HL-60/S4 (cell line): Measurements from ENCODE around the gene PDE10A.
"Not testable (repeated sequence)": the region's sequence is repeated elsewhere in the genome, so short reads cannot be mapped to it uniquely, and the experiment has no call there.

ENCODE experiments used
- in situ Hi-C: fragments of 300-500 bp; cut with MboI; formaldehyde crosslinking; loops from 2 replicates; pipeline ENCODE4 v1.14.3; 2022; ENCODE audit warnings: low sequenced_read_pairs

The PDE10A gene

GRCh38 chr6:165558097-165558496 is 104.9 kb downstream of the PDE10A start:
- in situ Hi-C loops = not testable (repeated sequence)

- in situ Hi-C loops = no loop called here
Observed at GRCh38 chr6:165557674-165558073, 105.4 kb downstream of the PDE10A start.

DNA sequence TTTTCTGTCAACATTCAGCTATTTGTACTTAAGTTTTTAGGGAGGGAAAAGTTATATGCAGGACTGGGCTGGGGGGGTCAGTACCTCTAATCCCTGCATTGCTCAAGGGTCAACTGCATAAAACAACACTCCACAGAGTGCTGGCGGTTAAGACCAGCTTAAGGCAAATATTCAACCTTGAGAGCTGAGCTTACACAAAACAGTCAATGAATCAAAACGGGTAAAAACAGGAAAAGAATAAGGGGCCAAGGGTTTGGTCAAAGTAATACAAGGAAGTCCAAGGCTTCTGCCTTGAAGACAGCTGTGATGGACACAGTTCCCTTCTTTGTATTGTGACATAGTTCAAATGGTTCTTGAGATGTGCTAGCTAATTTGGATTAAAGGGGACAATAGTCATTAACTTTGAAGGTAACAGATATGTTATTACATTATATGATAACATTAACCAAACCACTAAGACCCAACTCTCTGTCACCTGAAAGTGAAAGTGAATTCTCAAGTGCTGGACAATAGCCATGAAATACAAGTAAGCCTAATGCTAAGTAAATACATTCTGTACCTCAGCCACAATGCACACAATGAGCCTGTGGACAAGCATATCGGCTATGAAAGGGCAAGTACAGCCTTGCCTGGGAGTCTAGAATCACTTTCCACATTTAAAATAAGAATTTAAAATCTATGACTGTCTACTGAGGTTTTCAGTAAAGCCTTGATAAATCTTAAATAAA is 106.8 kb downstream of the PDE10A start:
- in situ Hi-C loops = no loop called here

DNA sequence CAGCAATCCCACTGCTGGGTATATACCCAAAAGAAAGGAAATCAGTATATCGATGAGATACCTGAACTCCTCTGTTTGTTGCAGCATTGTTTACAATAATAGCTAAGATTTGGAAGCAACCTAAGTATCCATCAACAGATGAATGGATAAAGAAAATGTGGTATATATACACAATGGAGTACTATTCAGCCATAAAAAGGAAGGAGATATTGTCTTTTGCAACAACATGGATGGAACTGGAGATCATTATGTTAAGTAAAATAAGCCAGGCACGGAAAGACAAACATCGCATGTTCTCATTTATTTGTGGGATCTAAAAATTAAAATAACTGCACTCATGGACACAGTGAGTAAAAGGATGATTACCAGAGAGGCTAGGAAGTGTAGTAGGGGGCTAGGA is 108.4 kb downstream of the PDE10A start:
- in situ Hi-C loops = not testable (repeated sequence)

DNA sequence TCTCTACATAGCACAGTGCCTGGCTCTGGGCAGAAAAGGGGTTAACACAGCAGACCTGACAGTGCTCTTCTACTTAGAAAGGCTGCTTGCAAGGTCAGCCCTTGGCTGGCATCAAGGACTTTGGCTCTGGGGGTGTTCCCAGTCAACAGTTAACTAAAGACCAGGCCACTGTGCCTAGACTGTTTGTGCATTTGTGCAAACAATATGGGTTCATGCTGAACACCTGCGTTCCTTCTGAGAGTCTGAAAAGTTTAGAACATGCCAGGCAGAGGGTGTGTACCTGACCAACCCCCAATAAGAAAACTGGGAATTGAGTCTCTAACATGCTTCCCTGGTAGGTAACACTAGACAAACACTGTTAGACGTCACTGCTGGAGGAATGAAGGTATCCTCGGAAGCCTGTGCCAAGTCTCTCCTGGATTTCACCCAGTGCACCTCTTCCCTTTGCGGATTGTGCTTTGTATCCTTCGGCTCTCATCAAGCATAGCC is 110.7 kb downstream of the PDE10A start:
- in situ Hi-C loops = no loop called here

- in situ Hi-C loops = no loop called here
Observed at GRCh38 chr6:165551828-165552227, 111.2 kb downstream of the PDE10A start.

DNA sequence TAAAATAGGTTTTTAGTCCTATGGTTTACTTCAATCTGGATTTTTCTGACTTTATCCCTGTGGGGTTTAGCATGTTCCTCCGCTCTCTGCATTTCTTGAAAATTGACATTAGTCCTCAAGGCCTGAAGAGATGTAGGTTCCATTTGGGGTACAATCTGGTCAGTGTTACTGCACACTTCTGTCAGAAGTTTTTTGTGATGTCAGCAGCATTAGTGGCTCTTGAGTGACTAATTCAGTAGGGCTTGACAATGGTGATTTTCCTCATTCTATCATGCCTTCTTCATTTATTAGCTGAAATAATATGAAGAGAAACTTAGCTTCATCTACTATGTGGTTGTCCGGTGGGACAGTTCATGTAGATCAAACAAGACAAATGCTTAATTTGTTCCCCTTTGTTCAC is 114.6 kb downstream of the PDE10A start:
- in situ Hi-C loops = no loop called here

DNA sequence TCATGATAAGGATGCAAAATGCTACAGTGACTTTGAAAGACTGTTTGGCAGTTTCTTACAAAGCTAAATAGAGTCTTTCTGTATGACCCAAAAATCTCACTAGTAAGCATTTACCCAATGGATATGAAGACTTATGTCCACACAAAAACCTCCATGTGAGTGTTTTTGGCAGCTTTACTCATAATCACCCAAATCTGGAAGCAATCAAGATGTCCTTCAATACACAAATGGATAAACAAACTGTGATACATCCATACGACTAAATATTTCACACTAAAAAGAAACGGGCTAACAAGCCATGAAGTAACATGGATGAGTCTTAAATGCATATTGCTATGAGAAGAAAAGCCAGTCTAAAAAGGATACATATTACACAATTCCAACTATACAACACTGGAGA is 117.2 kb downstream of the PDE10A start:
- in situ Hi-C loops = no loop called here

- in situ Hi-C loops = no loop called here
Observed at GRCh38 chr6:165543781-165544180, 119.3 kb downstream of the PDE10A start.

DNA sequence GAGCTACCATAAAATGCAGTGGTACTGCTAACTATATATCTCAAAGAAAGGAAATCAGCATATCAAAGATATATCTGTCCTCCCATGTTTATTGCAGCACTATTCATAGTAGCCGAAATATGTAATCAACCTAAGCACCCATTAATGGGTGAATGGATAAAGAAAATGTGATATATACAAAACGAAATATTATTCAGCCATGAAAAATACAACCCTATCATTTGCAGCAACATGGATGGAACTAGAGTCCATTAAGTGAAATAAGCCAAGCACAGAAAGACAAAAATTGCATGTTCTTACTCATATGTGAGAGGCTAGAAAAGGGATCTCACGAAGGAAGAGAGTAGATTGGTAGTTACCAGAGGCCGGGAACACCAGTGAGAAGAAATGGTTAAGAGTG is 126.1 kb downstream of the PDE10A start:
- in situ Hi-C loops = no loop called here

DNA sequence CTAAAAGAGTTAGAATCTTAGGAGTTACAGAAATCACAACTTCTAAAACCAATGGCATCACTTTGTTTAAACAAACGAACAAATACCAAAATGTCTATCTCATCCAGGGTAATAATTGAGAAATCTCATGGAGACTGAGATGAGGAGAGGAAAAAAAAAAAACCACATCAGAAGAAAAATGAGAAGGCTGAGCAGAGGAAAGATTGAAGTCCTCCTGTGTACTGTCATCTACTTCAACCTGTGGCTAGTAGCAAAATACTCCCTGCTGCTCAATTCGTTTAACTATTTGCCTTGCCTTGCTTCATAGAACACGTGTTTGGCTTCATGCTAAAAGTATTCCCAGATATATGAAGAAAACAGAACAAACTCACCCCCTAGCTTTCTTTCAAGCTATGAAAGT is 143.7 kb downstream of the PDE10A start:
- in situ Hi-C loops = no loop called here

GRCh38 chr6:165515963-165516624 is 146.9 kb downstream of the PDE10A start:
- in situ Hi-C loops = no loop called here

DNA sequence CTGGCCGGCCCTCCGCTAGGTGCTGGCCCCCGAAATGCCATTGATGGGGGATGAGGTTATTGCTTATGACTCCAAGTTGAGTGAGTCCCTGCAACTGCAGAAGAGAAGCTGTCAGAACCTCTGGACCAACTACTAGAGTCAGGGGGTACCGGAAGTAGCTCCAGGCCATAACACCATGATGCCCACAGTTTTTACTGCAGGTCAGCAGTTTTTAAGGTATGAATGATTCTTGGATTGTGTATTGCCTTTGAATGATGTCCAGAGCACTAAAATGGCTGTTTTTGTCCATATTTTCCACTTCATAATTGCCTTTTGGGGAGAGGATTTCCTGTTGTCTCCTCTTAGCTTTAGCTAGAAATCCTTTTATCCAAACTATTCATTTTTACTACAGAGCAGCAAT is 148.4 kb downstream of the PDE10A start:
- in situ Hi-C loops = no loop called here

DNA sequence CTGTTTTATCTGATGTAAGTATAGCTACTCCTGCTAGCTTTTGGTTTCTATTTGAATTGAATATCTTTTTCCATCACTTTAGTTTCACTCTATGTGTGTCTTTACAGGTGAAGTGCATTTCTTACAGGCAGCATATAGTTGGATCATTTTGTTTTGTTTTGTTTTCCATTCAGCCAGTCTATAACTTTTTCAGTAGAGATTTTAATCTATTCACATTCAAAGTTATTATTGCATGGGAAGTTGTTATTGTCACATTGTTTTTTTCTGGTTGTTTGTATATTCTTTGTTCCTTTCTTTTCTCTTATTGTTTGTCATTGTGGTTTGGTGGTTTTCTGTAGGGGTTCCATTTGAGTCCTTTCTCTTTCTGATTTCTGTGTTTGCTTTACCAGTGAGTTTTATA is 151.2 kb downstream of the PDE10A start:
- in situ Hi-C loops = no loop called here

- in situ Hi-C loops = no loop called here
Observed at GRCh38 chr6:165508321-165508869, 154.6 kb downstream of the PDE10A start.

DNA sequence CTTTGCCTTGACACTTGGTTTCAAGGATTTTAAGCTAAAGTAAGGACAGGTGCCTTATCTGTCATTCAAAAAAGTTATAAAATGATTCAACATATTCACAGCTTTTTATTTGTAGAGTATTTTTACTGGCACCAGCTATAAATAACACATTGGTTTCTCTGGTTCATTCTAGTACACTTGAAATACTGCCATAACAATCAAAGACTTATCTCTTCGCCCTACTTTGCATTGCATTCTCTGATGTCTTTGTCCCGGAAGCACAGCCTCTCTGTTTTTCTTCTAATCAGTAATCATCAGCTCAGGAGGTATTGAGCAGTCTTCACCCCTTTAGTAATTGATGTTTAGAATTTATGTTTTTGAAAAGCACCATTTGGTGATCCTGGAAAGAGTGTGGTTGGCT is 156.4 kb downstream of the PDE10A start:
- in situ Hi-C loops = no loop called here

GRCh38 chr6:165500214-165500907 is 162.7 kb downstream of the PDE10A start:
- in situ Hi-C loops = not testable (repeated sequence)

DNA sequence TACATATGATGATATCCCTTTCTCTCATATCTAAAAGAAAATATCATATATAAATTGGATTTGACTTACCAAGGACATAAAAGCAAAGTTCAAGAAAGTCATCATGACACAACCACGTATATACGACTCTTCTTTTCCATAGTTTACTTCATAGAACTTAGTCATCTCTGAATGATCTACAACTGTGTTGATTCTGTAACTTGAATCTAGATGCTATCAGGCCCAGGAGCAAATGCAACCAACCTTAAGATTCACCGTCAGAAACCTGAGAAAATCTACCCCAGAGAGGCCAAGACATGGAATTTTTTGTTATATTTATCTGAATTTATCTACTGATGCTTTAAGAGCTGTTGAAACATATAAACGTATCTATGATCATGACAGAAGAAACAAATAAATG is 165.6 kb downstream of the PDE10A start:
- in situ Hi-C loops = no loop called here

DNA sequence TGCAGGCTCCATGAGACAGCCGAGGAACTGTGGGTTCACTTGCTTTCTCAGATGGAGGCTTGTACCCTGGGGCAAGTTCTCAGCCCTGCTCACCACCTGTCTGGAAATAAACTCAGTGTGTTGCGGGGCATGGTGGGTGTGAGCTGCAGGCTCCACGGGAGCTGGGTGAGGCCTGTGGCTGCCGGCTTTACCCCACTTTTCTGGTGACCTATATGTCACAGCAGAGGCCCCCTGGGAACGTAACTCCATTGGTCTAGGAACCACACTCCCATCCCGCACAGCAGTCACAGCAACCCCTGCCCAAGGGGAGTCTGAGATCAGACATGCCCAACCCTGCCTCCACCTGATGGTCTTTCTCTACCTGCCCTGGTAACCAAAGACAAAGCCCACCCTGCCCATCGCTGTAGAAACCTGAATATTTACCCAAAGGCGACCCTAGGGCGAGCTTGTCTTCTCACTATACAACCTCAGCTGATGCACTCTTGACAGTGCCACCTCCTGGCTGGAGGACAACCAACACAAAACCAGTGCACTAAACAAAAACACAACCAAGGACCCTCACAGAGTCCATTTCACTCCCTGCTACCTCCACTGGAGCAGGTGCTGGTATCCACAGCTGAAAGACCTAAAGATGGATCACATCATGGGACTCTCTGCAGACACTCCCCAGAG is 174.3 kb downstream of the PDE10A start:
- in situ Hi-C loops = no loop called here

- in situ Hi-C loops = no loop called here
Observed at GRCh38 chr6:165487950-165488349, 175.1 kb downstream of the PDE10A start.

DNA sequence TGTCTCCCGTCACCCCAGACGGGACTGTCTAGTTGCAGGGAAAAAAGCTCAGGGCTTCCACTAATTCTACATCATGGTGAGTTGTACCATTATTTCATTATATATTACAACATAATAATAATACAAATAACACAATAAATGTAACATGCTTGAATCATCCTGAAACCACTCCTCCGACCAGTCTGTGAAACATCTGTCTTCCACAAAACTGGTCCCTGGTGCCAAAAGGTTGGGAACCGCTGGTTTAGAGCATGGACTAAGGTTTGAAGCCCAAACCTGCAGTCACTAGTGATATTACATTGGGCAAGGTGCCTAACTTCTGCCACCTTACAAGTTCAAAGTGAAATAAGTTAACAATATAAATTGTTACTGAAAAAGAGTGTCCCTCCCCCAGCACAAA is 175.7 kb downstream of the PDE10A start:
- in situ Hi-C loops = no loop called here
